Activated CD8-positive, alpha-beta memory T cell treated with anti-CD3 and anti-CD28 coated beads for 36 hours (primary cell): Measurements from ENCODE around the gene TAS2R1. TPM values are rescaled to one million over a fixed set of nuclear protein-coding genes. Genes with fewer than 3 reads are reported as not detected.

Source experiments
- CTCF ChIA-PET: fragments of 350-600 bp; sonication (Branson Sonifier 250); formaldehyde crosslinking; loops from one replicate; lab custom pipeline; 2021; ENCODE audit warnings: antibody characterized with exemption; lab: Charles Lee
- POLR2A ChIA-PET: fragments of 350-600 bp; sonication (Branson Sonifier 250); formaldehyde crosslinking; loops from one replicate; lab custom pipeline; 2021; ENCODE audit warnings: antibody characterized with exemption; lab: Charles Lee
- total RNA-seq, 2 experiments: library from RNA; stranded (reverse); gene quantifications; one replicate each; pipeline ENCODE4 v1.2.3, GENCODE V29; 2021

Gene TAS2R1, protein sequence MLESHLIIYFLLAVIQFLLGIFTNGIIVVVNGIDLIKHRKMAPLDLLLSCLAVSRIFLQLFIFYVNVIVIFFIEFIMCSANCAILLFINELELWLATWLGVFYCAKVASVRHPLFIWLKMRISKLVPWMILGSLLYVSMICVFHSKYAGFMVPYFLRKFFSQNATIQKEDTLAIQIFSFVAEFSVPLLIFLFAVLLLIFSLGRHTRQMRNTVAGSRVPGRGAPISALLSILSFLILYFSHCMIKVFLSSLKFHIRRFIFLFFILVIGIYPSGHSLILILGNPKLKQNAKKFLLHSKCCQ
- total RNA-seq = not detected

DNA sequence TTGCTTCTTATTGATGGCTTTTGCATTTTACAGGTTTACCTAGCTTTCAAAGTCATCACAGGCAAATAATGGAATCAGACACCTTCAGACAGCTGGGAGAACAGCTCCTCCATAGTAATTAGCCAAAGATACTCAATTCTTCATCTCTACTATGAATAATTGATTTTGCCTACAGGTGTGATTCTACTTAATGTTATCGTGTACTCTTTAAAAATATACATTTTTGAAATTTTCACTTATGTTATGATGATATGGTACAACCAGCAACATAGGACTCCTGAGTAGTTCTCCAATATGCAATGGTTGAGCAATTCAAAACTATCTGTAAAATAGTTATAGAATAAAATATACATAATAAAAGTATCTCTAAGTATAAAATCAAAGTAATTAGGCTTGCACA lies at the start of gene TAS2R1:
Gene TAS2R1 (minus strand): TSS at position 101 of the 400 bp plus-strand sequence. CDS start 319 bp downstream, outside the sequence.
- POLR2A ChIA-PET = no interaction called here
- CTCF ChIA-PET = no interaction called here

DNA sequence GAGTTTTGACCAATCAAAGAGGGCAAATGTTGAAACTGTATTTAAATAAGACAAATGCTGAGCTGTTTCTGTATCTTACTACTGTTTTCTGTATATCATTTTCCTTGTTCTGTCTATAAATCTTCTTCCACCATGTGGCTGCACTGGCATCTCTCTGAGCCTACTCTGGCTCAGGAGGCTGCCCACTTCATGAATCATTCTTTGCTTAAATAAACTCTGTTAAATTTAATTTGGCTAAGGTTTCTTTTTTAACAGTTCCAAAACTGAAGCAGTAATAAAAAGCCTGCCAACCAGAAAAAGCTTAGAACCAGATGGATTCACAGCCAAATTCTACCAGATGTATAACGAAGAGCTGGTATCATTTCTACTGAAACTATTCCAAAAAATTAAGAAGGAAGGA lies 40.2 kb upstream of the TAS2R1 start:
- ChIA-PET POLR2A (no interaction called here), CTCF (no interaction called here)

DNA sequence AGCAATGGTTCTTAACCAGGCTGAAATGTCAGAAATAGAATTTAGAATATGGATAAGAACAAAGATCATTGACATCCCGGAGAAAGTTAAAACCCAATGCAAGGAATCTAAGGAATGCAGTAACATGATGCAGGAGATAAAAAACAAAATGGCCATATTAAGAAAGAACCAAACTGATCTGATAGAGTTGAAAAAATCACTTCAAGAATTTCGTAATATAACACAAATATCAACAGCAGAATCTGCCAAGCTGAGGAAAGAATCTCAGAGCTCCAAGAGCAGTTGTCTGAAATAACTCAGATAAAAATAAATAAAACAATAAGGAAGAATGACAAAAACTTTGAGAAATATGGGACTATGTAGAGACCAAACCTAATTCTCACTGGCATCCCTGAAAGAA lies 37.8 kb upstream of the TAS2R1 start:
- POLR2A ChIA-PET = no interaction called here

DNA sequence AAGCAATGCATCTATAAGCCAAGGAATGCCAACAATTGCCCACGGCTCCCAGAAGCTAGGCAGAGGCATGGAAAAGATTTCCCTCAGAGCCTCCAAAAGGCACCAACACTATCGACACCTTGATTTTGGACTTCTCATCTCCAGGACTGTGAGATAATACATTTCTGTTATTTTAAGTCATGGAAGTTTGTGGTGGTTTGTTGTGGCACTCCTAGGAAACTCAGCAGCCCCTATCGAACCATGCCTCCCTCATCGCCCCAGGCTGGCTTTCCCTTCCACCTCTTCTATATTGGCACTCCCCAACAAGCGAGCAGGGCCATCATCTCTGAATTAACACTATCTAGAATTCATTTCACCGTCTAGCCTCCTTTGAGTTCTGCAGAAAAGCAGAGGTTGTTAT lies 33.7 kb upstream of the TAS2R1 start:
- POLR2A ChIA-PET = no interaction called here

More for the DNA sequence above, 37.8 kb upstream of the TAS2R1 start:
- CTCF ChIA-PET = no interaction called here

DNA sequence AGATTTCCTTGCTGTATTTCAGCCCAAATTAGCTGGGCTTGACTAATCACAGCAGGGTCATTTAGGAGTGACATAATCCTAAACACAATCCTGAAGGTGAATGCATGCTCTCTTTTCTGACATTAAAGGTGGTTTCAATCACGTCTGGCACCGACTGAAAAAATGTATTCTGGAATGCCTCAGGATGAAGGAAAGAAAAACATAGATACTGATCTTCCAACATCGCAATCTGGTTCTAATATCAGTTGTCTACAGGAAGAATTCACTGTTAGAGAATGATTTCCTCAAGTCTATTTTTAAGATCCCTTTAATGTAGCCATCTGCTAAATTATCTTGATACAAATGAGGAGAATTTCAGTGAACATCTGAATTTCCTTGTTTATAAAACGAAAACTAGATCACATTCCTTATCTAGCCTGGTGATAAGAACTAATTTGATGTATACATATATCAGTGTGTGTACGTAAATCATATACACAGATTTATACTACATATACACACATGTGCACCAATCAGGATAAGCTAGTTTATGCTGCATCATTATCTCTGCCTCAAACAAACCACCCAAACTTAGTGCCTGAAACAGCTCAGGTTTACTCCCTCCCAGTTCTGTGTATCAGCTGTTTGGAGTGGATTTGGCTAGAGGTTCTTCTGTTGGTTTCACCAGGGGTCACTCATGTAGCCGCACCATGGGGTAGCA lies 31.3 kb upstream of the TAS2R1 start:
- CTCF ChIA-PET = no interaction called here
- POLR2A ChIA-PET = no interaction called here

More for the DNA sequence above, 33.7 kb upstream of the TAS2R1 start:
- CTCF ChIA-PET = no interaction called here

DNA sequence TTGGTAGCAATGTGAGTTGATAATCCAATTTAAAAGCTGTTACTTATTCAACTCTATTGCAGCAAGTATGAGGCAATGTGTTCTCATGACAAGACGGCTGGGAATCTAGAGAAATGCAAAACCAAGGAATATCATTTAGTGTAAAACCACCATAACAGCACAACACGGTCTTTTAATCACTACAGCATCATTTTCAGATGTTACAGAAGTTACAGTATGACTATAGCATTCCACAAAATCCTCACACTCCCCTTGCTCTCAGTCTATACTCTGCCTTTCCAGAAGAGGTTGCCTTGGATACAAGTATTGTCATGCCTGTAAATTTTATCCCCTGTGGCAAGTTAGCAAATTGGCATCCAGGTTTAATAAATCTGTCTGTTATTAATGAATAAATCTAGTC lies 28.6 kb upstream of the TAS2R1 start:
- ChIA-PET POLR2A (no interaction called here), CTCF (no interaction called here)

DNA sequence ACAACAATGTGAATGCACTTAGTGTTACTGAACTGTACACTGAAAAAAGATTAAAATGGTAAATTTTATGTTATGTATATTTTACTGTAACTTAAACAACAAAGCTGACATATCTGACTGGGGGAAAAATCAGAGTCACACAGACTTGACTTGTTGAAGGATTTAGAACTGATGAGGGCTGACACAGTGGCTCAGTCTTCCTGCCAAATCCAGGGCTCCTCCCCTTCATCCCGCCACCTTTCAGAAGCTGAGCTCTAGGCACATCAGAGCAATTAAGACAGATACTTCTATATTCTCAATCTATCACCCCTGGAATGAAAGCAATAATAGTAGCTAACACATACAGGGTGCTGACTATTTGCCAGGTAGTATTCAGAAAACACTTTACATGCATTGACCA lies 27.7 kb upstream of the TAS2R1 start:
- ChIA-PET POLR2A (no interaction called here), CTCF (no interaction called here)

DNA sequence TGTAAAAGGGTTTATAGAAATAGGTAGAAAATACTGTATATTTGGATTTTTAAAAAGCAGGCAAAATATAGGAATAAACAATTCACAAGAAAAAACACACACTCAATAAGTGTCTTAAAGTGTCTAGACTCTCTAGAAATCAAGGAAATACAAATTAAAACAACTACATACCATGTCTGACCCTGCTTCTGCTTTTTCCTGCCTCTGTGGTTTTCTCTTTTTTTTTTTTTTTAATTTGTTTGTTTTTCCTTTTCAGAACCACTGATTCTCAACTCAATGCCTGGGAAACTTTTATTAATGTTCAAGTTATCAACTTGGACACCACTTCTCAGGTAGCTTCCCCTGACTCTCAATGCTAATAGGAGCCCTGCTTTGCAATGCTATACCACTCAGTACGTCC lies 25.5 kb upstream of the TAS2R1 start:
- ChIA-PET POLR2A (no interaction called here), CTCF (no interaction called here)

DNA sequence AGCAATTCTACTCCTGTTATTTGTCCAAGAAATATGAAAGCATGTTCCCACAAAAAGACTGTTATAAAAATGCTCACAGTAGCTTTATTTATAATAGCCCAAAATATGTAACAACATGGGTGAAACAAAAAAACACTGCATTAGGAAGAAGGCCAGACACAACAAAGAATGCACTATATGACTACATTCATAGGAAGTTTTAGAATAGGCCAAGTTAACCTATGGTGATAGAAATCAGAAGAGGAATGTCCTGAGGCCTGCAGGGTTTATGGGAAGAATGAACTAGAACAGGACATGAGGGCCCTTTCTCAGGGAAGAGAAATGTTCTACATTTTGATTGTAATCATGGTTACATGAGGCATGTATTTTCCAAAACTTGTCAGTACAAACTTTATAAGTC lies 24.7 kb upstream of the TAS2R1 start:
- ChIA-PET POLR2A (no interaction called here), CTCF (no interaction called here)

DNA sequence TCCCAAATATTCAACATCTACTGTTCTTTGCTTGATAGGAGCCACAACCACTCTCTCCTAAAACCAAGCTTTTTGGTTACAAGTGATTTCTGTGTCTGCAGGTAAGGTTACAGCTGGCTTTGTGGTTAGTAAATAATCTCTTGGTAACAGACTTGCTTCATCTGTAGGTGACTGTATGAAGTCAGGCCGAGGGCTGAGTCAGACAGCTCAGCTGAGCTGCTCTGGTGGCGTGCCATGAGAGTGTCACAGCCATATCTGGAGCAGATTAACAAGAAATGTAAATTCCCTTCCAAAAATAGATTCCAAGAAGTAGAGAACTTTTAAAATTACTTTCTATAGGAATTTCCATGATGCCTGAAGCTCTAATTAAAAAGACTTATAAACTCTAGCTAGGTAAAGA lies 23.7 kb upstream of the TAS2R1 start:
- ChIA-PET POLR2A (no interaction called here), CTCF (no interaction called here)

DNA sequence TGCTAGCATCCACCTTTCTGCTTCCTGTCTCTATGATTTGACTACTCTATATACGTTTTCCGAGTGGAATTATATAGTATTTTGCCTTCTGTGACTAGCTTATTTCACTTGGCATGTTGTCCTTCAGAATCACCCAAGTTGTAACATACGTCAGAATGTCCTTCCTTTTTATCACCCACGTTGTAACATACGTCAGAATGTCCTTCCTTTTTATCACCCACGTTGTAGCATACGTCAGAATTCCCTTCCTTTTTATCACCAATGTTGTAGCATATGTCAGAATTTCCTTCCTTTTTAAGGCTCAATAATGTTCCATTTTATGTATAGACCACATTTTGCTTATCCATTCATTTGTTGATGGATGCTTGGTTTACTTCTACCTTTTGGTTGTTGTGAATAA lies 22.9 kb upstream of the TAS2R1 start:
- CTCF ChIA-PET = no interaction called here

DNA sequence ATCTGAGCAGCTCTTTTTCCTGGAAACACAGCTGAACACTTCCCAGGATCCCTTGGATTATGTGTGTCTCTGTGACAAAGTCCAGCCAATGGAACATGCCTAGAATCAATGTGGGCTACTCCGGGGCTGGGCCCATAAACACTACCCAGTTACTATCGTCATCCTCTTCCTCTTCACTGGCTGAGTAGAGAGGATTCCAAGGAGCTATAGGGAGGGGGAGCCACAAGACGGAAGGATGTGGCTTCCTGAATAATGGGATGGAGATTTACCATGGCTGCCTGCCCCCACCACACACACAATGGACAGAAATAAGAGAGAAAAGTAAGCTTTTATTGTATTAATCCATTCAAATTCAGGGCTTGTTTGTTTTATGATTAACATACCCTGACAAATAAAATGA lies 22.1 kb upstream of the TAS2R1 start:
- CTCF ChIA-PET = no interaction called here
- POLR2A ChIA-PET = no interaction called here

More for the DNA sequence above, 22.9 kb upstream of the TAS2R1 start:
- POLR2A ChIA-PET = no interaction called here

DNA sequence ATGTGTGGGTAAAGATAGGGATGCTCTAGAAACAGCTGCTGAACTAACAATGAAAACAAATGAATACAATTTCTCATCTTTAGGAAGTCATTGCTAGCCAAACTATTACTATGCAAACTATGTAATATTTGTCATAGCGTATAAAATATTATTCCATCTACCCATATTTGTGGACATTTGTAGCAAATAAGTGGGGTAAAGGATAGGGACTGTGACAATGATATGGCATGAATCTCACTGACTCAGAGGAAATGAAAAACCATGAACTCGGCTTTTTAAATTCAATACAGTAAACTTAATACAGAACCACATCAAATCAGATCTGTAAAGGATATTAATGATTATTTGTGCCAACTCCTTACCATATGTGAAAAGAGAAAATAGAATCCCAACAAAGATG lies 16.7 kb upstream of the TAS2R1 start:
- ChIA-PET CTCF (no interaction called here), POLR2A (no interaction called here)

DNA sequence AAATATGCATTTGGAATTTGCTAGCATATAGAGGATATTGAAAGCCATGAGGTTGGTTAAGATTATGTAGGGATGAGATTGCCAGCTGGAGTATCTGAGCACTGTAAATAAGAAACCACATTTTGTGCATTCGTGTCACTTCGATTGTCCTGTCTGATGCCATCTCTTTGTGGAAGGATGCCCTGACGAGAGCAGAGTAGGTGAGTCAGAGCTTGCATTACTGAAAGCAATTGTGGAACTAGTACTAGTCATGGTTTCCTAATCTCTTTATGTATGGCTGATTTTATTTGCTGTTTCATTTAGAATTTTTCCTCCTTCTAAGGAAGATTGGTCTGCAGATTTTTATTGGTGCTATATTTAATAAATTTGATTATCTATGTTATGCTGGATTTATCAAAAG lies 14.5 kb upstream of the TAS2R1 start:
- POLR2A ChIA-PET = no interaction called here
- CTCF ChIA-PET = no interaction called here

DNA sequence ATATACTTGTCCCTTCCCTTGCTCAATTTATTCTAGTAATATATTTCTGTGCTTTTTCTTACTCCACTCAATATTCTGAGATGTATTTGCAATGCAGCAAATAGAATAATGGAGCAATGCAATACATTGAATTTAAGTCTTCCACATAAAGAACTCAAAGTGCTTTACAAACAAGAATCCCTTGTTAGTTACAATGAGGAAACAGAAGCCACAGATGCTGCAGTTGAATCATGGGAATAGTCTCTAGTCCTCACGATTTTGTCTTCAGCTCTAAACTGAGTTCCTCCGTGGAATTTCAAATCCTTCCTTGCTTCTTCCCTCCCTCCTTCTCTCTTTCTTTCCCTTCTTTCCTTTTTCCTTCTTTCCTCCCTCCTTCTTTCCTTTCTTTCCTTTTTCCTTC lies 12.5 kb upstream of the TAS2R1 start:
- ChIA-PET POLR2A (no interaction called here), CTCF (no interaction called here)

DNA sequence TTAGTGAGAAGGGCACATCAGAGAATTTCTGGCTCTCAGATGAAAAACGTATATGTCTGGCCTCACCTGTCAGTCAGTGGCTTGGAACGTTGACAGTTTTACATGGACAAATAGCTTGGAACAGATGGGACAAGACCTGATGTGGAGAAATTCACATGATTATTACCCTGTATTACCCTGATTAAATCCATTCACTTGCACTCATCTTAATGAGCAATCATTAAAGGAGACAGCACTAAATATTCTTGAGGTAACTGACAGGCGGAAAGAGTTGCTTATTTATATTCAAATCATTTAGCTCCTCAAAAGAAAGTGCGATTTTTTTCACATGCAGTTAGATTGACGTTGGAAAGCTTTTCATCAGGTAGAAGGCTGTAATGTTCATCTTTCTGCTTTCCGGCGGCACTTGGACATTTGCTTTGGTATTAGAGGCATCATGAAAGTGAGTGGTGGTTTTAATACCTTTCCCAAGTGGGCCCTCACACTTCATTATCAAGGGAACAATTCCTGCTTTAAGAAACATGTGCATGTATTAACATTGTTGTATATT lies 11.7 kb upstream of the TAS2R1 start:
- ChIA-PET POLR2A (no interaction called here), CTCF (no interaction called here)

DNA sequence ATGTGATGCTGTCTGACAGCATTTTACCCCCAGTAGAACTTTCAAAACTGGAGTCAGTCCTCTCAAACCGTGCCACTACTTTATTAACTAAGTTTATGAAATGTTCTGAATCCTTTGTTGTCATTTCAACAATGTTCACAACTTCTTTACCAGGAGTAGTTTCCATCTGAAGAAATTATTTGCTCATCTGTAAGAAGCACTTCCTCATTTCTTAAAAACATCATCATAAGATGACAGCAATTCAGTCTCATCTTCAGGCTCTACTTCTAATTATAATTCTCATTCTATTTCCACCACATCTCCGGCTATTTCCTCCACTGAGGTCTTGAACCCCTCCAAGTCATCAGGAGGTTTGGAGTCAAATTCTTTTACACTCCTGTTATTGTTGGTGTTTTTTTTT lies 2.3 kb upstream of the TAS2R1 start:
- CTCF ChIA-PET = no interaction called here
- POLR2A ChIA-PET = no interaction called here

DNA sequence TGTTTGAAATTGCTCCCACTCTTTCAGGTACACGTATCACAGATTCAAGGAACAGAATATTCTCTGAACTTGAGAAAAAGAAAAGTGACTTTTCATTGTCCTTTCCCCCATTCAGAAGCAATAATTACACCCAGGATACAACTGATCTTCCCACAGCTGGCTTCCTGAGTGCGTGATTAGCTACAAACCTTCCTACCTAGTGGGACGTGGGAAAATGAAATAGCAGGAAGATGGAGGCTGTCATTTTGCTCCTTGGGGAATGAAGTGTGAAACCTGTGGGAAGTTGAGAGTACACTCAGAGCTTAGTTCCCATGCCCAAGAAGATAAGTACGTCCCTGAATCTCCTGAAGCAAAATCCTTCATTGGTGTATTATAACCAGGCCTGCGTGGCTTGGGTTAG lies 2.6 kb downstream of the TAS2R1 start:
- ChIA-PET CTCF (no interaction called here), POLR2A (no interaction called here)

DNA sequence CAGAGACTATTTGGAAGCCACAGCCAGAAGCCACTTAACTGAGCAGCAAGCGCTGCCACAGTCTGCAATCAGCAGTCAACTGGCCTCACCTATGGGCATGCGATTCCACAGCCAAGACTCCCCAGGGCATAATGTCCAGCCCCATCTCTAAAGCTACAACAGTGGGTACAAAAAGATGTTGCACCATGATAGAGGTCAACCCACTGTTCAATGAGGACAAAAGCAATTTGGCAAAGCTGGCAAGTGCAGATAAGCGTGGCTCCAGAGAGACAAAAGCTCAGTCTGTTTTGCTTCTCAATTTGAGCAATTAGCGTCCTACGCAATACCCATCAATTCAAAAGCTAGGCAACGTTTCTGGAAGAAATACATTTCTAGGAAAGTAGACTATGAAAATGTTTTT lies 3.2 kb downstream of the TAS2R1 start:
- CTCF ChIA-PET = no interaction called here
- POLR2A ChIA-PET = no interaction called here

DNA sequence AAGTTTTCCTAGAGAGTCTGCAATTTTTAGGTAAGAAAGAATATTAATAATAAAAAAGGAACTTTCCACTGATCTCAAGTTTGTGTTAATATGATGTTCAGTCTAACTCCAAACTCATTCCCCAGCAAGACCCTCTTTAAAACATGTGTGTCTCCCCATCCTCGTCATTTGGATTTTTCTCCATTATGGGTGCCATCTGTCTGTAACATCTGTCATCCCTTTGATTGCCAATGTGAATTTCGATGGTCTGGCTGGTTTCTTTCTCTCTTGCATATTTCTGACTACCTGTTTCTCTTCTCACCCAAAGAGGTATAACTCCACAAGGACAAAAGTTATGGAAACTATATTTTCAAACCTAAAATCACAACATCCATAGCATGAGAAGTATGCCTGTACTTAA lies 4.4 kb downstream of the TAS2R1 start:
- ChIA-PET CTCF (no interaction called here), POLR2A (no interaction called here)

DNA sequence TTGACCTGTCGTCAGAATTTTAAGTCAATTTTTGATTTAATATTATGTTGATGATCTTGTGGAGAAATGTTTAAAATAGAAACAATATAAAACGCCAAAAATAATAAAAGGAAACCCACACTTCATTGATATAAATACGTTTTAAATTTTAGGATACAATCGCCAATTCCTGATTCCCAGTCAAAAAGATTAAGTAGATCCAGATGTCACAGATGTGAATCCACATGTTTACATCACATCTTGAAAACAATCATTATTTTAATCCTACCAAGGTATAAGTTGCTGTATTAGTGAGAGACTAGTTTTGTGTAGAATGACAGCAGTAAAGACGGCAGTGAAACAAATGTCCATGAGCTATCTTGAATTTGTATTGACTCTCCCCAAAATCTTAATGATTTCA lies 4.9 kb downstream of the TAS2R1 start:
- ChIA-PET CTCF (no interaction called here), POLR2A (no interaction called here)
